Cardiac fibroblast (primary cell): ENCODE measurements around the gene CKAP2L.
"Not testable (repeated sequence)": the region's sequence is repeated elsewhere in the genome, so short reads cannot be mapped to it uniquely, and the experiment has no call there.

Source experiments
- DNase-seq, 2 donors: peaks; one replicate each; pipeline versions ENCODE4 v3.0.0 to v3.0.0-alpha.2; 2010; ENCODE audit warnings: low read depth in 2 of 2
- H3K4me3 ChIP-seq, 2 donors: replicated peaks in 1 of 2; 1 replicate in 1 of 2; 2 replicates in 1 of 2; pipeline ENCODE4 v1.5.1; 2011; ENCODE audit warnings: low read depth in 2 of 2, low read length in 2 of 2, mild to moderate bottlenecking in 2 of 2, moderate library complexity in 1 of 2
- TF ChIP-seq, protein P1 (sequence below): IDR thresholded peaks from one replicate; pipeline ENCODE4 v1.5.1; 2011; ENCODE audit warnings: low read depth, mild to moderate bottlenecking, low read length, inconsistent platforms

The CKAP2L gene

GRCh38 chr2:112712903-112713584 is 51.4 kb downstream of the CKAP2L start:
- H3K4me3 ChIP-seq = no peak overlapping the region
- TF ChIP-seq, protein P1, sequence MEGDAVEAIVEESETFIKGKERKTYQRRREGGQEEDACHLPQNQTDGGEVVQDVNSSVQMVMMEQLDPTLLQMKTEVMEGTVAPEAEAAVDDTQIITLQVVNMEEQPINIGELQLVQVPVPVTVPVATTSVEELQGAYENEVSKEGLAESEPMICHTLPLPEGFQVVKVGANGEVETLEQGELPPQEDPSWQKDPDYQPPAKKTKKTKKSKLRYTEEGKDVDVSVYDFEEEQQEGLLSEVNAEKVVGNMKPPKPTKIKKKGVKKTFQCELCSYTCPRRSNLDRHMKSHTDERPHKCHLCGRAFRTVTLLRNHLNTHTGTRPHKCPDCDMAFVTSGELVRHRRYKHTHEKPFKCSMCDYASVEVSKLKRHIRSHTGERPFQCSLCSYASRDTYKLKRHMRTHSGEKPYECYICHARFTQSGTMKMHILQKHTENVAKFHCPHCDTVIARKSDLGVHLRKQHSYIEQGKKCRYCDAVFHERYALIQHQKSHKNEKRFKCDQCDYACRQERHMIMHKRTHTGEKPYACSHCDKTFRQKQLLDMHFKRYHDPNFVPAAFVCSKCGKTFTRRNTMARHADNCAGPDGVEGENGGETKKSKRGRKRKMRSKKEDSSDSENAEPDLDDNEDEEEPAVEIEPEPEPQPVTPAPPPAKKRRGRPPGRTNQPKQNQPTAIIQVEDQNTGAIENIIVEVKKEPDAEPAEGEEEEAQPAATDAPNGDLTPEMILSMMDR = no peak
- DNase-seq = peak; percentile 65 to 87

DNA sequence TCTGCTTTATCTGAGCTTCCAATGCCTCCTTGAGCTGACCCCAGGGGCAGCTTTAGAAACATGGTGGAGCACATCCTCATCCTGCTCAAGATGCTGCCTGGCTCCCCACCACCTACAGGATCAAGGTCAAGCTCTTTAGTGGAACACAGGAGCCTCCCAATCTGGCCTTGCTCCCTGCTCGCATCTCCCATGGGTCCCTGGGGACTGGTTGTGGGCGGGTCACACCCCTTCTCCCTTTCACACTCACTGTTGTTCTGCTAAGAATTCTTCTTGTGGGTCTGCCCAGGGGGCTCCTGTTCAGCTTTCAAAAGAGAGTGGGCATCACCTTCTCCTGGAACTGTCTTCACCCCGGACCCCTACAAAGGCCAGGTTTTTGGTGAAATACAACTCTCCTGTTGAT is 51.9 kb downstream of the CKAP2L start:
- no peak overlapping the region for H3K4me3 ChIP-seq
- no peak for DNase-seq
- TF ChIP-seq, protein P1 = no peak

DNA sequence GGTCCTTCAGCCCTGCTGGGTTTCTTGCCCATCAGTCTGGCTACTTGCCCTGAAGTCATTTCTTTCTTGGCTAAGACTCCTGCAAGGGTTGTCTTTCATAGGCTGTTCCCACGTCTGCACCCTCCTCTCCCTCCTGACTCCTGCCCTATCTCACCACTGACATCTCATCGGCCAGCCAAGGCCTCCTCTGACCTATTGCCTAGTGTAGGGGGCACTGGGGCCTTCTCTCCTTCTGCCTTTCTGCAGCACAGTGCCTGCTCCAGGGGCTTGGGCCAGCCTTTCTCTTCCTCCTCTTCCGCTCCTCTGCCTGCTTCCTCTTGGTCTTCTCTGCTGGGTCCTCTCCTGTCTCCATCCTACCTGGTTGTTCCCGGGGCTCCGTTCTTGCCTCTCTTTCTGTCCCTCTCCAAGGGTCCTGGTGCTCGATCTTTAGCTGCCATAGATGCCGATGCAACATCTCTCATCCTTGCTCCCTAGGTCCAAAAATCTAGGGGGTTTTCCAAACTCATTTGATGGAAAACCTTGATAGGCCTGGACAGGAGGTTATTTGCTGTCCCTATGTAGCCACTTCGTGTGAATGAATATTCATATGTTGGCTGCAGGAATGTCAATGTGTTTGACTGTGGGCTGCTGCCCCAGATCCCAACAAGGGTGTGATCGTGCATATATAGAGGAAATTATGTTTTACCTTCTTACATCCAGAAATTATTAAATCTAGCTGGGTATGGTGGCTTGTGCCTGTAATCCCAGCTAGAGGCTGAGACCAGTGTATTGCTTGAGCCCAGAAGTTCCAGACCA is 53.3 kb downstream of the CKAP2L start:
- DNase-seq = no peak
- TF ChIP-seq, protein P1 = no peak
- no peak overlapping the region for H3K4me3 ChIP-seq

GRCh38 chr2:112709703-112710102 is 54.7 kb downstream of the CKAP2L start:
- no peak overlapping the region for H3K4me3 ChIP-seq
- DNase-seq = no peak
- TF ChIP-seq, protein P1 = no peak

GRCh38 chr2:112708968-112709367 is 55.4 kb downstream of the CKAP2L start:
- no peak overlapping the region for H3K4me3 ChIP-seq
- TF ChIP-seq, protein P1 = no peak
- no peak for DNase-seq

DNA sequence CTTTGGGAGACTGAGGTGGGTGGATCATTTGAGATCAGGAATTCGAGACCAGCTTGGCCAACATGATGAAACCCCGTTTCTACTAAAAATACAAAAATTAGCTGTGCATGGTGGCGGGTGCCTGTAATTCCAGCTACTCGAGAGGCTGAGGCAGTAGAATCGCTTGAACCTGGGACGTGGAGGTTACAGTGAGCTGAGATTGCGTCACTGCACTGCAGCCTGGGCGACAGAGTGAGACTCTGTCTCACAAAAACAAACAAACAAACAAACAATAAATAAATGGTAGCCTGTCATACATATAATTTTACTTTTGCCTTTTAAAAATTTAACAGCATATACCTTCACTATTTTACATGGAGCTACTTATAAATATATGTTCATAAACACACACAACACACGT is 57.5 kb downstream of the CKAP2L start:
- not testable (repeated sequence) for DNase-seq, H3K4me3 ChIP-seq

DNA sequence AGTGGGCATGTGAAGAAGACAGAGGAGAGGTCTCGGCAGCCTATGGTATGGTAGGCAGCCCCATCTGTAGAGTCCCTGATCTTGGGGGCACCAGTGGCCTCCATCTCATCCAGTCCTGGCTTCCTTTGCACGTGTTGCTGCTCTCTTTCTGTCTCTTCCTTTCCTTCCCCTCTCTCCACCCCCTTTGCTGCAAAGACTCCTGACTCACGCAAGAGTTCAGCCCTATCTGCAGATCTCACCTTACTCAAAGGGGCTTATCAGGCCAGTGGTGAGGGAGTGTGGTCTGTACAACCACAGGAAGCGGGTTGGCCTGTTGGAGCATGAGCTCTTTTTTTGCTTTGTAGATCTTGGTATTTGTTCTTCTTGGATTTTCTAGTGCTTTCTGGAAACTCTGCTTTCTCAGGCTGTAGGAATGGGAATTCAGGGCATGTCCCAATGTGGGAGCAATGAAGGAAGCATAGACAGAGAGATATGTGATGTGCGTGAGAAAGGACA is 58.2 kb downstream of the CKAP2L start:
- TF ChIP-seq, protein P1 = no peak
- no peak overlapping the region for H3K4me3 ChIP-seq
- DNase-seq = peak in 1 of 2 donors; percentile 58
